ENCODE results near the gene PLA2G6.
A peak's percentile ranks its signal among the peaks of the same experiment; 100 is the strongest.

PLA2G6 gene

DNA sequence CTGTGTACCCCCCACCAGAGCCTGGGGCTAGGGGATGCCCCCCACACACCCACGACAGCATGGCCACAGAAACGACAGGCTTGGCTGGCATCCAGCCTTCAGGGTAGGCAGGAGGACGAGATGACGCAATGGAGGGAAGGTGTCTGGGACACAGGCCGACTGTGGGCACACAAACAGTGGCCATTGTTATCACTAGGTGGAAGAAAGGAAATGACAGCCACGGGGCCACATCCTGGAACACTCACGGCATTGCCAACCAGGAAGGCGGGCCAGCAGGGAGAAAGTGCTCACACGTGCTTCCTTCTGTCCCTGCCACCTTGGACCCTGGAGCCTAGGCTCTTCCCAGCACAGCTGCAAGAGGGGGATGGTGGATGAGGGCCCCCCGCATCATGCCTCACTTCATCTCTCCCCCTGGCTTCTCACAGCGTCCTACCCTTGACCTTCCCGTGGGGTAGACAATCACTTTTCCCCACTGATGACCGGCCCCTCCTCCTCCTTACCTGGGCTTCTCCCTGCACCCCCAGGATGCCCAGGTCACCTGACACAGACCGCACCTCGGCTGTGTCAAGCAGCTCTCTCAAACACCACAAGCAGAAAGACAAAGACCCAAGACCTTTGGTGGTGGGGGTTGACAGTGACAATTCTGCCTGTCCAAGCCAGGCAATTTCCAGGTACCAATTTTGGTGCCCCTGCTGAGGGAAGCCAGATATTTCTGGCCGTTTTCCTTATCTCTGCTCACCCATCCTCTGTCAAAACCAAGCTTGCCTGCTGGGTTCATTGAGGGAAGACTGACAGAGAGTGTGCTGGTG is 8.6 kb downstream of the PLA2G6 start:
- DNase-seq (ENCODE audit: low read depth in 2 of 2) = peak; percentile 71 to 76
- TF ChIP-seq, protein P1, sequence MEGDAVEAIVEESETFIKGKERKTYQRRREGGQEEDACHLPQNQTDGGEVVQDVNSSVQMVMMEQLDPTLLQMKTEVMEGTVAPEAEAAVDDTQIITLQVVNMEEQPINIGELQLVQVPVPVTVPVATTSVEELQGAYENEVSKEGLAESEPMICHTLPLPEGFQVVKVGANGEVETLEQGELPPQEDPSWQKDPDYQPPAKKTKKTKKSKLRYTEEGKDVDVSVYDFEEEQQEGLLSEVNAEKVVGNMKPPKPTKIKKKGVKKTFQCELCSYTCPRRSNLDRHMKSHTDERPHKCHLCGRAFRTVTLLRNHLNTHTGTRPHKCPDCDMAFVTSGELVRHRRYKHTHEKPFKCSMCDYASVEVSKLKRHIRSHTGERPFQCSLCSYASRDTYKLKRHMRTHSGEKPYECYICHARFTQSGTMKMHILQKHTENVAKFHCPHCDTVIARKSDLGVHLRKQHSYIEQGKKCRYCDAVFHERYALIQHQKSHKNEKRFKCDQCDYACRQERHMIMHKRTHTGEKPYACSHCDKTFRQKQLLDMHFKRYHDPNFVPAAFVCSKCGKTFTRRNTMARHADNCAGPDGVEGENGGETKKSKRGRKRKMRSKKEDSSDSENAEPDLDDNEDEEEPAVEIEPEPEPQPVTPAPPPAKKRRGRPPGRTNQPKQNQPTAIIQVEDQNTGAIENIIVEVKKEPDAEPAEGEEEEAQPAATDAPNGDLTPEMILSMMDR (IDR thresholded peaks at IDR 0.05; ENCODE audit: low read depth, low read length) = no peak
- H3K4me3 ChIP-seq (replicated peaks in 1 of 2; ENCODE audit: low read depth in 2 of 2, low read length in 2 of 2) = no peak overlapping the region

DNA sequence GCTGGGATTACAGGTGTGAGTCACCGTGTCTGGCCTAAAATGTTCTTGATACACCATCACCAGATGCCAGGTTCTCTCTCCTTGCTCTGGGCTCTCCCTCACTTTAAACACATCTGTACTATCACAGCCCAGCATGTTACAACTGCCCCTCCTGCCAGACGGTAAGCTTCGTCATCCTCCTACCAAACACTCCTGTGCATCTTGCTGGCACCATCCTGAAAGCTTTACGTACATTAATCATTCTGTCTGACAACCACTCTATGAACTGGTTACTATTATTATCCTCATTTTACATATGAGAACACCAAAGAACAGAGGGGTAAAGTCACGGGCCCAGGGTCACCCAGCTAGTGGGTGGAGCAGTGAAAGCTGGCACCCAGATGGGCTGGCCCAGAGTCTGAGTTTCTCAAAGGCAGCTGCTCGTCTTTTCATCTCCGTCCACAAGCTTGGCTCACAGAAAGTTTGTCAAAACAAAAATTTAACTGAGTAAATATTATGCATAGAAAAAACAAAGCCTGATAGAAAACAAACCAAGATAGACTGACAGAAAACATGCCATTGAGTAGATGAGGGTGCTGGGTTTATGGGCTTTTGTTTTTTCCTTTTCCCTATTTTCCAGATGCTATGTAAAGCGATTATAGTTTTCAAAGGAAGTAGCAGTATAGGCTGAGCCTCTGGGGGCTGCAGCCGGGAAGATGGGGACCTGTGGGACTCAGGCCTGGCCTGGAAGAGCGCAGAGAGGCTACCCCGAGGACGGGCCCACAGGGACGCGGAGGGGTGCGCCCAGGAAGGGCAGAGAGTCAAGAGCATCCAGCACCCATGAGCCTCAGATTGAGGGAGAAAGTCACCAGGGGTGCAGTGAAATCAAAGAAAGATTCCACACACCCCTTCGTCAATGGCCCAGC is 9.5 kb downstream of the PLA2G6 start:
- H3K4me3 ChIP-seq (replicated peaks in 1 of 2; ENCODE audit: low read depth in 2 of 2, low read length in 2 of 2) = no peak overlapping the region
- TF ChIP-seq, protein P1 (IDR thresholded peaks at IDR 0.05; ENCODE audit: low read depth, low read length) = no peak
- DNase-seq (ENCODE audit: low read depth in 2 of 2) = peak in 1 of 2 donors; percentile 68

DNA sequence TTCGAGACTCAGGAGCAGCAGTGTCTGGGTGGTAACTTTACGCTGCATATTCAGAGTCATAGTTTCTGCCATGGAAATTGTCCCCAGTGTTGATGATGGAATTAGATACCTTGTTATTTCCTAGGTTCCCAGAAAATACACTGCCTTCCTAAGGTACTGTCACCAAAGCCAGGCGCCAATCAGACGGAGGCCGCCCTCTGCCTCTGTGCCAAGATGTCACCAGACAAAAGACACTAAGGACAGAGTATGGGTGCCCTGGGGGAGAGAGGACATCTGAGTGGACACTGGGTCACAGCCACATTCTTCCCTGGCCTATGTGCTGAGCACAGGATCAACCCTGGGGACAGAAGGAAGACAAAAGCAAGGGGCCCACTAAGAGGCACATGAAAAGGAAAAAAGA is 11.2 kb downstream of the PLA2G6 start:
- DNase-seq (ENCODE audit: low read depth in 2 of 2) = no peak
- TF ChIP-seq, protein P1 (IDR thresholded peaks at IDR 0.05; ENCODE audit: low read depth, low read length) = no peak
- H3K4me3 ChIP-seq (replicated peaks in 1 of 2; ENCODE audit: low read depth in 2 of 2, low read length in 2 of 2) = no peak overlapping the region

DNA sequence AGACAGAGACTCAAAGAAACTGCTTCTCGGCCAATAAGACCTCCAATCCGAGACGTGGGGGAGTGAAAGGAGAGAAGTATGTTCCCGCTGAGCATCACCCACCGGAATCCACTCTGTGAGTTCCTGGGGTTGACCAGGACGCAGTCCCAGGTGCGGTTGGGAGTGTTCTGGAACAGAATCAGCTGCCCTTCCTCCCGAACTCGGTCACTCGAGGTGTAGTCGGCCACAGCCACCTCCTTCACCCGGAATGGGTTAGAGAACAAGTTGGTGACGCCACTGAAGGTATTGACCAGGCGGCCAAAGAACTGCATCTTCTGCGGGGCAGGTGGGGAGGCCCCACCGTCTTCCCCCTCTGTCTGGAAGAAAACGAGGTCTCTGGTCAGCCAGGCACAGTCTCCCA is 12.5 kb downstream of the PLA2G6 start:
- TF ChIP-seq, protein P1 (IDR thresholded peaks at IDR 0.05; ENCODE audit: low read depth, low read length) = no peak
- DNase-seq (ENCODE audit: low read depth in 2 of 2) = no peak
- no peak overlapping the region for H3K4me3 ChIP-seq (replicated peaks in 1 of 2; ENCODE audit: low read depth in 2 of 2, low read length in 2 of 2)

DNA sequence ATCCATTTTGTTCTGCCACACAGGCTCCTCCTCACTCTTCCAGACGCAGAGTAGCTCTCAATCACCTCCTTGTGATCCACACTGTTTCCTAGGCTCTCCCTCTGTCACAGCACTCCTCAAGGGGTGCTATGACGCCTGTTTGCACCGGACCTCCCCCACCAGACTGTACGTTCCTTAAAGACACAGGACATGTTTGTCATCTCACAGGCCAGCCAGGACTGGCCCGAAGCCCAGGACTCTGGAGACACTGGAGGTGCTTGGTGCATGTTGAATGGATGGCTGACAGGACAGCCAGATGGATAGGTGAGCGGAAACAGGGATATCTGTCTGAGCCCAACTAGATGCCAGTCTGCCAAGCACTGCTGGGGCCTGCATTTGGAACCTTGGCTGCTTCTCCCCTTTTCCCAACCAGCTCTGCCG is 13.6 kb downstream of the PLA2G6 start:
- peak; percentile 23 to 25 for DNase-seq (ENCODE audit: low read depth in 2 of 2)
- TF ChIP-seq, protein P1 (IDR thresholded peaks at IDR 0.05; ENCODE audit: low read depth, low read length) = no peak
- no peak overlapping the region for H3K4me3 ChIP-seq (replicated peaks in 1 of 2; ENCODE audit: low read depth in 2 of 2, low read length in 2 of 2)

DNA sequence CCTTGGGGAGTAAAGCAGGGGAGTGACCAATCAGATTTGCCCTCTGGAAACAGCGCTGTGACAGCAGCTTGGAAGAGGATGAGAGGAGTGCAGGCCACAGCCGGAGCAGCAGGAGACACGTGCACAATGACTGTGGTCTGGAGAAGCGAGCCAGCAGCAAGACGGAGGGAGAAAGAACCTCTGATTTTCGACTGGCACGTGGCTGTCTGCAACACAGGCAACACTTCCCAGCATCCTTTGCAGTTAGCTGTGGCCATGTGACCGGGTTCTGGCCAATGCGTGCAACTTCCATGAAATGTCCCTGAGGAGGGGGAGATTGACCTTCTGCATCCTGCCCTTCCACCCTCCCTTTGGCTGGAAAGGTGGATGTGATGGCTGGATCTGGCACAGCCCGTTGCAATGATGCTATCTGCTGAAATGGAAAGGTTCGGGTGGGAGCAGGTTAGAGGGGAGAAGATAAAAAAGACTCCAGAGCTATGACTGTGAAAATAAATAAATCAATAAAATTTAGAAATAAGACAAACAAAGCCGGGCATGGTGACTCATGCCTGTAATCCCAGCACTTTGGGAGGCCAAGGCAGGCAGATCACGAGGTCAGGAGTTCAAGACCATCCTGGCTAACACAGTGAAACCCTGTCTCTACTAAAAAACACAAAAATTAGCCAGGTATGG is 15.6 kb downstream of the PLA2G6 start:
- TF ChIP-seq, protein P1 (IDR thresholded peaks at IDR 0.05; ENCODE audit: low read depth, low read length) = no peak
- DNase-seq (ENCODE audit: low read depth in 2 of 2) = no peak
- no peak overlapping the region for H3K4me3 ChIP-seq (replicated peaks in 1 of 2; ENCODE audit: low read depth in 2 of 2, low read length in 2 of 2)

Data from cardiac fibroblast (primary cell).